Spinal cord (tissue), 10 donors: Measurements from ENCODE around the gene B4GALT4. TPM values are rescaled to one million over a fixed set of nuclear protein-coding genes. Genes with fewer than 3 reads are reported as not detected.

ENCODE experiments used
- DNase-seq, 6 donors: peaks; one replicate each; pipeline versions ENCODE4 v3.0.0 to v3.0.0-alpha.2; 2013 to 2015; ENCODE audit warnings: low spot score in 6 of 6, low read depth in 4 of 6
- H3K27ac ChIP-seq: one replicate; pipeline ENCODE4 v1.5.1; 2013; ENCODE audit warnings: low read depth, low read length, control low read depth
- H3K27me3 ChIP-seq: one replicate; pipeline ENCODE4 v1.6.1; 2013; ENCODE audit warnings: low read length; ENCODE audit not compliant: control insufficient read depth, insufficient read depth
- H3K36me3 ChIP-seq: one replicate; pipeline ENCODE4 v1.6.1; 2013; ENCODE audit warnings: low read length; ENCODE audit not compliant: control insufficient read depth, insufficient read depth
- H3K4me1 ChIP-seq: one replicate; pipeline ENCODE4 v1.6.1; 2013; ENCODE audit warnings: low read length; ENCODE audit not compliant: control insufficient read depth, insufficient read depth
- H3K4me3 ChIP-seq: one replicate; pipeline ENCODE4 v1.5.1; 2013; ENCODE audit warnings: low read depth, low read length, control low read depth
- H3K9me3 ChIP-seq: one replicate; pipeline ENCODE4 v1.6.1; 2013; ENCODE audit warnings: low read length; ENCODE audit not compliant: control insufficient read depth, insufficient read depth
- WGBS: methylation state at CpG from one replicate; pipeline ENCODE4 v1.1.5; 2013; ENCODE audit warnings: missing lambda C conversion rate; ENCODE audit not compliant: insufficient coverage; 5-methylcytosine and 5-hydroxymethylcytosine counted together
- polyA plus RNA-seq, 2 donors: library from polyadenylated mRNA; unstranded; fragments of 120-200 nt; gene quantifications; one replicate each; pipeline ENCODE4 v1.2.1, GENCODE V29; 2013; ENCODE audit not compliant: insufficient read length in 2 of 2
- total RNA-seq, 2 donors: library from RNA; depleted of rRNA in 1 of 2; stranded (reverse); fragments of 120-200 nt in 1 of 2; fragments of >200 nt in 1 of 2; gene quantifications; one replicate each; pipeline versions ENCODE4 v1.2.3 to v1.2.4, GENCODE V29; 2013 to 2014
- donor health status: healthy.

Gene B4GALT4
- total and polyA plus RNA-seq, 4 donors, result 19.1 to 37.9 (median 20.6) TPM

GRCh38 chr3:119239206-119239820, 1.4 kb downstream of the B4GALT4 start:
- H3K4me3 ChIP-seq, result peak overlapping the region; percentile 61
- peak in 2 of 6 donors; percentile 9 to 15 for DNase-seq
- H3K27ac ChIP-seq, result no peak overlapping the region
- no peaks in the 10 kb centered on the region for H3K9me3 ChIP-seq
- no CpG with 5 or more reads among the region's 5 CpGs for WGBS
- peaks cover 2% of the 10 kb centered on the region for H3K36me3 ChIP-seq
- H3K27me3 ChIP-seq, result no peaks in the 10 kb centered on the region
- H3K4me1 ChIP-seq, result peaks cover 10% of the 10 kb centered on the region

- no peak for DNase-seq
- H3K4me1 ChIP-seq, result peaks cover 10% of the 10 kb centered on the region
- H3K27ac ChIP-seq, result no peak overlapping the region
- peaks cover 2% of the 10 kb centered on the region for H3K36me3 ChIP-seq
- no peaks in the 10 kb centered on the region for H3K9me3 ChIP-seq
- H3K27me3 ChIP-seq, result no peaks in the 10 kb centered on the region
- no CpG with 5 or more reads among the region's 4 CpGs for WGBS
- H3K4me3 ChIP-seq, result no peak overlapping the region
Measured at GRCh38 chr3:119238363-119238762, 2.3 kb downstream of the B4GALT4 start.

GRCh38 chr3:119237299-119237698, 3.4 kb downstream of the B4GALT4 start:
- DNase-seq, result no peak
- Histone ChIP-seq H3K27me3 (no peaks in the 10 kb centered on the region), H3K4me1 (peaks cover 10% of the 10 kb centered on the region), H3K36me3 (peaks cover 7% of the 10 kb centered on the region), H3K27ac (no peak overlapping the region), H3K9me3 (no peaks in the 10 kb centered on the region), H3K4me3 (no peak overlapping the region)

GRCh38 chr3:119236756-119237155, 3.9 kb downstream of the B4GALT4 start:
- H3K36me3 ChIP-seq, result peaks cover 7% of the 10 kb centered on the region
- no peaks in the 10 kb centered on the region for H3K27me3 ChIP-seq
- H3K9me3 ChIP-seq, result no peaks in the 10 kb centered on the region
- 100% methylated on average over 1 of the region's 7 CpGs for WGBS
- DNase-seq, result no peak
- H3K4me1 ChIP-seq, result peaks cover 10% of the 10 kb centered on the region
- H3K4me3 ChIP-seq, result no peak overlapping the region
- H3K27ac ChIP-seq, result no peak overlapping the region

- Histone ChIP-seq H3K36me3 (peaks cover 7% of the 10 kb centered on the region), H3K4me1 (peaks cover 5% of the 10 kb centered on the region), H3K27me3 (no peaks in the 10 kb centered on the region), H3K4me3 (no peak overlapping the region), H3K27ac (no peak overlapping the region), H3K9me3 (no peaks in the 10 kb centered on the region)
- no peak for DNase-seq
- no CpG with 5 or more reads among the region's 1 CpG for WGBS
Measured at GRCh38 chr3:119235151-119235550, 5.5 kb downstream of the B4GALT4 start.

GRCh38 chr3:119234610-119235009, 6.1 kb downstream of the B4GALT4 start:
- H3K27me3 ChIP-seq, result no peaks in the 10 kb centered on the region
- WGBS, result no CpG with 5 or more reads among the region's 1 CpG
- H3K9me3 ChIP-seq, result no peaks in the 10 kb centered on the region
- DNase-seq, result no peak
- H3K27ac ChIP-seq, result no peak overlapping the region
- H3K36me3 ChIP-seq, result peaks cover 7% of the 10 kb centered on the region
- H3K4me3 ChIP-seq, result no peak overlapping the region
- no peaks in the 10 kb centered on the region for H3K4me1 ChIP-seq

- no peaks in the 10 kb centered on the region for H3K27me3 ChIP-seq
- peaks cover 13% of the 10 kb centered on the region for H3K36me3 ChIP-seq
- DNase-seq, result no peak
- H3K27ac ChIP-seq, result no peak overlapping the region
- H3K4me3 ChIP-seq, result no peak overlapping the region
- no peaks in the 10 kb centered on the region for H3K4me1 ChIP-seq
- H3K9me3 ChIP-seq, result no peaks in the 10 kb centered on the region
Measured at GRCh38 chr3:119230745-119231144, 9.9 kb downstream of the B4GALT4 start.

GRCh38 chr3:119230071-119230470, 10.6 kb downstream of the B4GALT4 start:
- Histone ChIP-seq H3K27ac (no peak overlapping the region), H3K4me3 (no peak overlapping the region), H3K27me3 (no peaks in the 10 kb centered on the region), H3K4me1 (no peaks in the 10 kb centered on the region), H3K9me3 (no peaks in the 10 kb centered on the region), H3K36me3 (peaks cover 17% of the 10 kb centered on the region)
- DNase-seq, result no peak
- WGBS, result 100% methylated on average over 2 of the region's 7 CpGs

- H3K4me3 ChIP-seq, result no peak overlapping the region
- H3K4me1 ChIP-seq, result no peaks in the 10 kb centered on the region
- peaks cover 17% of the 10 kb centered on the region for H3K36me3 ChIP-seq
- no peak for DNase-seq
- no peaks in the 10 kb centered on the region for H3K9me3 ChIP-seq
- WGBS, result no CpG with 5 or more reads among the region's 7 CpGs
- H3K27me3 ChIP-seq, result no peaks in the 10 kb centered on the region
- H3K27ac ChIP-seq, result no peak overlapping the region
Measured at GRCh38 chr3:119229190-119229589, 11.5 kb downstream of the B4GALT4 start.

- no peak for DNase-seq
- Histone ChIP-seq H3K9me3 (no peaks in the 10 kb centered on the region), H3K27ac (no peak overlapping the region), H3K36me3 (peaks cover 19% of the 10 kb centered on the region), H3K27me3 (no peaks in the 10 kb centered on the region), H3K4me3 (no peak overlapping the region), H3K4me1 (no peaks in the 10 kb centered on the region)
- no CpG with 5 or more reads among the region's 2 CpGs for WGBS
Measured at GRCh38 chr3:119228373-119229145, 12.1 kb downstream of the B4GALT4 start.
